Measurements from ENCODE around the gene NAALADL2.
"Not testable (repeated sequence)": the region's sequence is repeated elsewhere in the genome, so short reads cannot be mapped to it uniquely, and the experiment has no call there.

Gene NAALADL2

DNA sequence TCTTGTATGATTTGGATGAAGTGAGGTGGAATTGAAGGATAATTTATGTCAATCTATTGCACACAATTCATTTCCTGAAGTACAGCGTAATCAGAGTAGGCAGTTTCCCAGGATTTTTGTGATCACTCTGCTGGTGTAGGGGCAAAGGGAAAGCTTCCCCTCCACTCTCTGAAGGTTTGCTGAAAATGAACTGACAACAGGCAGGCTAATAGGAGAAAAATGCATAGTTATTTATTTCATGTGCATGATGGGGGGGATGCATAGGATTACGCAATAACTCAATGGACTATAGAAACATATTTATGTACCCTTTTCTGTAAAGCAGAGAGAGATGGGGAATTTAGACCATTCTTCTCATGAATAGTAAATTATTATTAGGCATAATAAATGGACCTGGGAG lies 872.9 kb downstream of the NAALADL2 start:
- no peak for DNase-seq

DNA sequence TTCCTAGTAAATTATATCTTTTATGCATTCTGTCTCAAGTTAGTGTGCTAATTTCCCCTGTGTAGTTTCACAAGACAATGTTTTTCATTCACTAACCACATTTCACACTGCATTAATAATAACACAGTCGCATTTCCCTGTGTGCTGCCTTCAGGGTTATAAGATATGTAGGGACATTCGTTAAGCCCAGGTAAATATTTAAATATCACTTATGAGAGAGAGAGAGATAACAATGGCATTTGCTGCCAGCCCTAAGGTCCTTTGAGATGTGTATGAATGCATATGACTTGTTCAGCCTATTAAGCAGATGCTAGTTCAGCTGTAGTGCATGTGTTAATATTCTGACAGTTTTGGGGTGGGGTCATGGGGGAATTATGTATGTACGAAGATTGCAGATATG lies 876.7 kb downstream of the NAALADL2 start:
- no peak for DNase-seq

DNA sequence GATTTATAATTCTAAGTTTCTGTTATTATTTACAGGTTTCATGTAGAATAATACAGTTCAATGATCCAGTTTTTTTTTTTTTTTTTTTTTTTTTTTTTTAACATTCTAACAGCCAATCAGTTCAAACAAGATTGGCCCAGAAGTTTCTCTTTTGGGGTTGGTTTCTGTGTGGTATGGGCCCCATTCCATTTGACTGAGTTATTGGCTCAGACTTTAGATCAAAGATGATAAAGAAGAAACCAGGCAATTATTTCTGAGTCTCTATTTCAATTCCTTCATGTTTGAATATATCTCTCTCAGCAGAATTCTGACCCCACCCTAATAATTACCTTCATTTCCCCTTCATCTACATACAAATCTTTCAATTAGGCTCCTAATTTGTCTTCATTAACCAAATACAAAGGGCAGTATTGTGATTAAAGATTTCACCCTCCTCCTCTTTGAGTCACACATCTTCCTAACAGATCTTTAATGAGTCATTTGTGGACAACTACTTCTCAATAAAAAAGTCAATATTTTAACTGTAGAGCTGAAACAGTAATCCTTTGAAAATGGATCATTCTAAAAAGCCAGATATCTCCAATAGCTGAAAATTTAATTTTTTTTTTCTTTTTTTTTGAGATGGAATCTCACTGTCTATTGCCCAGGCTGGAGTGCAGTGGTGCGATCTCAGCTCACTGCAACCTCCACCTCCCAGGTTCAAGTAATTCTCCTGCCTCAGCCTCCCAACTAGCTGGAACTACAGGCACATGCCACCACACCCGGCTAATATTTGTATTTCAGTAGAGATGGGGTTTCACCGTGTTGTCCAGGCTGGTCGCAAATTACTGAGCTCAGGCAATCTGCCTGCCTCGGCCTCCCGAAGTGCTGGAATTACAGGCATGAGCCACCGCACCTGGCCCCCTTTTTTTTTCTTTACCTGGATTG lies 878.8 kb downstream of the NAALADL2 start:
- DNase-seq: no peak

DNA sequence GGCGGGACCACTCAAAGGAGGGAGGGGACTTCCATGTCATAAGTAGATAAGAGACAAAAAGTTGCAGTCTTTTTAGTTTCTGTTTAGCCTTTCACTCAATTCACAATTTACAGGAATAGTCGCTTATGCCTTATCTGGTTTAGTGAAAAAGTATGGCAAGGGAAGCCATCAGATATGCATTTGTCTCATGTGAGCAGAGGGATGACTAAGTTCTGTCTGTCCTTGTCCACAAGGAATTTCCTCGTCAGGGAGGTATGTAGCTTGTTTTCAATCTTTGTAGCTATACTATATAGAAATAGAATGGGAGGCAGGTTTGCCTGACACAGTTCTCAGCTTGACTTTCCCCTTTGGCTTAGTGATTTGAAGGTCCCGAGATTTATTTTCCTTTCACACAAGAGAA lies 882.8 kb downstream of the NAALADL2 start:
- no peak for DNase-seq

DNA sequence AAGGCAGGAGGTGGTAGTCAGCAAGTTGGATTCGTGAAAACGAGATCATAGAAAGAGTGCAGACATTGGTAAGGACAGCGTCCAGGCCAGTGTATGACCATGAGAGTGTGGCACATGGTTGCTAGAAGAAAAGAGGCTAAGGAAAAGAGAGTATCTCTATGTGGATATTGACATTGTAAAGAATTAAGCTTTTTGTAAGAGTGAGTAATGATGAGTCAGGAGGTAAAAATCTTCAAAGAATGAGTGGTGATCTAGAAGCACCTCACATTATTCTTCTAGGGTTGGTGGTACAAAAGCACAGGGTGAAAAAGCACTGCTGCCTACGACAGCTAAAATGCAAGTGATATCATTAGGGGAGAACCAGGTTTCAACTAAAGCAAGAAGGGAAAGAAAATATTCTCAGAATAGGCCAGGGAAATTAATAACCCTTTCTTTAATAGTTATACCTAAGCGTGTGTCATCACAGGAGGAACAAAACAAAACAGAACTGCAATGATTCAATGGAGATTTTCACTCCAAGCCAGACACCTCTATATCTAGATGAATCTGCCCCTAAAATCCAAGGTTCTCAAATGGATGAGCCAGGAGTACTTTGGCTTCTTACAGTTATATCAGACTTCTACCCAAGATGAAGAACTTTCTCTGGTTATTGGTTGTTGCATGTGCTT lies 884.7 kb downstream of the NAALADL2 start:
- DNase-seq: no peak

DNA sequence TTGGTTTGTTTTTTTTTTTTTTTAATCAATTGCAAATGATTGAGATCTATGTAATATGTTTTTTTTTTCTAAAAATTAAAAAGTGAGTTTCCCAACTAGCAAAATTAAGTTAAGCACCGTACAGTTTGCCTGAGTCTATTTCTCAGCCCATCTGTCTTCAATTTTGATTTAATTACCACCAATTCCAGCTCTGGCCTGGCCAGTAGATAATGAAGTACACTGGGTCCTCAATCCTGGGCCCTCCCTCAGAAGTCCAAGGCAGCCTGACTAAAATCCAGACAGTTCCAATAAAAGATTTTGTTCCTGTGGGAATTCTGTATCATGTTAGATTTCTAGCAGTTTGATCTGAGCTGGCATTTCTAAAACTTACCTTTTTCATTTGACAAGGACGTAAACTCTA lies 887.2 kb downstream of the NAALADL2 start:
- no peak for DNase-seq

DNA sequence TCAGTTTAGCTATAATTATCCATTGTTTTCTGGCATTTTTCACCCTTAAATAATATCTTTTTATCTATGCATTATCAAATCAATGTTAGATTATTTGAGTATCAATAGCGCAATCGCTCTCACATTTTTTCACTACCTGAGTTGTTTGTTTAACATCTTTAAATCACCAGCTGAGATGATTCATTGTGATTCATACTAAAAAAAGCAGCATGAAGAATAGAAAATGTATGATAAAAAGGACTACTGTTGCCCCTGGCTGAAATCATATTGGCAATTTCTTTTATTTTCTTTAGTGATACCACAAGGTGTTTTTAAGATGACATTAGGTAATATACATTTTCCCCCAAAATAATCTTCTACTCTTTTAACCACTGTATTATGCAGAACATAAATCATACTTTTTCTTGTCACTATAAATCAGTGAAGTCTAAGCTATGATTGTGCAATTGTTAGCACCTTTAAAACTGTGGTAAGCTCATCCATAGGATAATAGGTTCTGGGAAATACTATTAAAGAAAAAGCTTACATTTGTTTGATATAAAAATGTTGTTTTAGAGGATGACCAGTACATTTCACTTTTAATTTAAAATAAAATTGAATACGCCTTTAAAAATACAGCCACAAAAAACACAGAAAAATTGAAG lies 889.1 kb downstream of the NAALADL2 start:
- DNase-seq: no peak

DNA sequence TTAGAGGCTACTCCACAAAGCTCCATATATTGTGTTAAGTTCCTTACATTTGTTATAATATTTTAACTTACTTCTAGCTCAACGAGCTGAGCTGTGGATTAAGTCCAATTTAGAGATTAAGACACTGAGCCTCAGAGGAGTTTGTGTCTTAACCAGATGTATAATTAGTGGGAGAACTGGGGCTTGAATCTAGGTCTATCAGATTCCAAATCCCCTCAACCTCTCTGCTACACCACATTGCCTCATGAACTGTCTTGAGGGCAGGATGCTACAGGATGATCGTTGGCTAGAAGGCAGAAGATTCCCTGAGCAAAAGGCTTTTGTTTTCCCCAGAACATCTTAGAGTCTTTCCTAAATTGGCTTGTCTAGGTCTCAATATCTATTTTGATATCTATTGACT lies 890.8 kb downstream of the NAALADL2 start:
- DNase-seq: no peak

DNA sequence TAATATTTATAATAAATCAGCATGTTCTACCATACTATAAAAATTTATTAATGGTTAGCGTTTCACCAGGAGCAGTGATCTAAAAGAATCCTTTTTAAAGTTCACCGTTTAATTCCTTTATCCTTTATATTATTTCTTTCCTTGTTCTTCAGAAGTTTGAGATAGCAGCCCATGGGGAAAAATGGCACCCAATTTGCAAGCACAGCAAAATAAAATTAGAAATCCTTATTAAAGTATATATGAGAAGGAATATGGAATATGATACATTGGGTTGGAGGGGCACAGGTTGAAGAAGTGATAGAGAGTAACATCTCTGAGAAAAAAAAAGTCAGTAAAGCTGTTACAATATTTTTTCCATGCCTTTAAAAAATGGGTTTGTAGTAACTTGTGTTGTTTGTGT lies 892.0 kb downstream of the NAALADL2 start:
- DNase-seq: no peak

DNA sequence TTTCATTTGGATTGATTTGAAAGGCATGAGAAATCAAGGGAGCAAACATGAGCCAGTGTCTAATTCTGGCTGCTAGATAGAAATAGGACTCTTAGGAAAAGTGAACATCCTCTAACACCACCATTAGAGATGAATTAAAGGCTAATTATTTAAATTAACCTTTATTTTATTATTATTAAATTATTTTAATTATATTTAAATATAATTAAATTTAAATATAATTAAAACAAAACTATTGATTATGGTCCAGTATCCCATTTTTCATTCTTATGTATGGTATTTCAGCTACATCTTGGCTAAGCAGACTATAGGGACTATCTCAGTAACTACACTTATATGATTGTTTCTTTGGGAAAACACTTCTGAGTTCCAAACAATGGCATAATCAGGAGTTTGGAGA lies 904.8 kb downstream of the NAALADL2 start:
- DNase-seq: no peak

DNA sequence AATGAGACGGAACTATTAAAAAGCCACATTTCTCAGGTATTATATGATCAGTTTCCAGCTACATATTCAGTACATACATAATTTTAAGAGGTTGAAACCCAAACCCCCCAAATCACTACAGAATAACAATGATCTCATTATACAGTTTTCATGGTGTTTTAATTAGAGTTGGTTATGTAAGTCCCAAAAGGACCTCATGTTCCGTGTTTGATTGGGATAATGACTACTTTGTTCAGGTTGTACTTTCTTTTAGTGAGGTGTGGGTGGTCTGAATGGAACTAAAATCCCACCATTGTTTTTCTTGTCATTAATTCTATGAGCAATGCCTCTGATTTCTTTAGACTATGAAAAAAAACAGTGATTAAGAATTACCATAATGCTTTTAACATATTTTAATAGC lies 905.6 kb downstream of the NAALADL2 start:
- no peak for DNase-seq

DNA sequence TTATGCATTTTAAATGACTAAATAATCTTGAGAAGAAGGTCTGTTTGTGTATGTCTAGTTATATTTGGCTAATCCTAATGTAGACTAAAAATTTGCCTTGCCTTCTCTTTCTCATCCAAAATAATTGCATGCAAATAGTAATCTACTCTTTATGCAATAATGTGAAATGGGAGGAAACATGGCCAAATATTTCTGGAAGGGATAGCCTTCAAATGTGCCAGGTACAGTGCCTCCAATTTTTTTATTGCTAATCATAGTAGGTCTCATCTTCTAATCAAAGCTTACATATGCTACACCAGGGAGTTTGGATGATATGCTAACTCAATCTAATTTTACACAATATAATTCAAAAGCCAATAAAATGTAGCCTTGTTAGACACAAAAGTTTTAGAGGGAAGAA lies 911.3 kb downstream of the NAALADL2 start:
- DNase-seq: no peak

DNA sequence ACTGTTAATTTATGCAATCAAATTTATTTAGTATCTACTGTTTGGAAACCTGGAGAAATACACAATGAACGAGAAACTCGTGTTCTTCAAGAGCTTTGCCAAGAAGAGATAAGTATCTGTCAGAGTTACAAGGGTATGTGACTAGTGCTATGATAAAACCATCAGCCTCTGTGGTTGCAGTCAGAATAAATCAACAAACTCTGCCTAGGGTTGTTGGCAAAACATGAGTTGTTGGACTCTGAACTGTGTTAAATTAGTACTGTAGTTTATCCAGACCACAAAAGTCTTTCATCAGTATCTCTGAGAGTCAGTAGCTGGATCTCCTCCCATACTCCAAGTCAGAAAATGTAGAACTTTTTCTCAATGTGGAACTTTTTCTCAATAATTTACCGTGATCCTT lies 918.4 kb downstream of the NAALADL2 start:
- DNase-seq: no peak

DNA sequence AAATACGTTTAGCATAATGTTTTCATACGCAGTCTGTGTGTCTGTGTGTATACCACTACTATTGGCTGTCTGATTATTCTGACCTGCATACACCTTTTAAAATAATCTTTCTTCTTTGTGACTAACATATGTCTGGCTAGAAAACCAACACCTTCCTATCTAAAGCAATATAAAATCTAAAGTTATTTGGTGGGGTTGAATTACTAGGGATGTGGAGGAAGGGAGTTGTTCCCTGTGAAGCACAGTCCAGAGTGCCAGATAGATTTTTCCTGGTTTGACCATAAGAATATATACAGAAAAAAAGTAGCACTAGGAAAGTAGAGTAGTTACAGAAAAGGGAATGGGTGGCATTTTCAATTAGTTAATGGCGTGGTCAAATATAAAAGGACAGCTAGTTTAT lies 918.8 kb downstream of the NAALADL2 start:
- no peak for DNase-seq

DNA sequence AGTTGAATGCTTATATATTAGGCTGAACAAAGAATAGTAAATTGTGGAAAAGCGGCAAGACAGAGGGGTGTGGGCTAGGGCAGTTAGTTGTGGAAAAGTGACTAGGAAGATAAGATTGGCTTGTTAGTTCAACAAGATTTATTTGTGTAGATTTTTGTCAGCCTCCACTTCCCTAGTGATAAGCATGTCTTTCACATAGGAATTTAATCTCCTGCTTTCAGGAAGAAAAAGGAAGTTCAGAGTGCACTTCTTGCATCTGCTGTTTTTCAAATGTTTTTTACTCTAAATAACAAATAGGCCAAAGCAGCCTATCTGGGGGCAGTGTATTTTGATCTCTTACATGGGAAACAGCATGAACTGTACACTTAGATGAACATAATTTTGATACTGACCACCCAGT lies 919.9 kb downstream of the NAALADL2 start:
- DNase-seq: no peak

DNA sequence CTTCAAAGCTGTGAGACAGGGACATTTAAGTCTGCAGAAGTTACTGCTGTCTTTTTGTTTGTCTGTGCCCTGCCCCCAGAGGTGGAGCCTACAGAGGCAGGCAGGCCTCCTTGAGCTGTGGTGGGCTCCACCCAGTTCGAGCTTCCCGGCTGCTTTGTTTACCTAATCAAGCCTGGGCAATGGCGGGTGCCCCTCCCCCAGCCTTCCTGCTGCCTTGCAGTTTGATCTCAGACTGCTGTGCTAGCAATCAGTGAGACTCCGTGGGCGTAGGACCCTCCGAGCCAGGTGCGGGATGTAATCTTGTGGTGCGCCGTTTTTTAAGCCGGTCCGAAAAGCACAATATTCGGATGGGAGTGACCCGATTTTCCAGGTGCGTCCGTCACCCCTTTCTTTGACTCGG lies 928.0 kb downstream of the NAALADL2 start:
- not testable (repeated sequence) for DNase-seq

DNA sequence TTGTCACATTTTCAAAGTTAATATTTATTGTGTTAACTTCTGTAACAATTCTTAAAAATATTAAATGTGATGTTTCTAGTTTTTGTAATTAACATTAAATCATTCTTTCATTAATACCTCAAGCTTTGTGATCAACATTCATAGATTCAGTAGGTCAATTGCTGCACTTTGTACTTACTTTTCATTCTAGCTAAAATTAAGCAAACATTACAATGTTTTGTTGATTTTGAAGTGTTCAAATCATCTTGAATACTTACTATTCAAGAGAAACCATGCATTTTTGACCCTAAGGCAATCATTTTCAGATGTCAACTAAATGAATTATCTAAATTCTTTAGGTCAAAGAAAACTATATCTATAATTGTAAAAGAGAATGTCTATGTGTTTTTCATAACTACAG lies 933.1 kb downstream of the NAALADL2 start:
- DNase-seq: no peak

DNA sequence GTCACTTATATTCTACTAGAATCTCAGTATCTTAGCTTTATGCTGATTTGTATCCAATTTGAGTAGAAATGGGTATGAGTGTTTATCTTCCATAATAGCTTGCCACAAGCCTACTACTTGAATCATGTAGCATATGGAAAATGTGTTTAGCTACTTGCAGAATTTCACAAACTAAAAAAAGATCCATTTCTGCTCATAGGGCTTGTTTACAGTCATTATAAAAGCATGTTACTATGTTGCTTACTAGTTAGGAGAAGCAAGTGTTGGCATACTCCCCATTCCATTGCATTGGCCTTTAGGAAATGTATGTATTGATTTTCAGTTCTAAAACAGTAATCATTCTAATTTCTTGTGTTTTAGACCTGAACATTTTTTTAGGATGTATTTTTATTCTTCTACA lies 939.2 kb downstream of the NAALADL2 start:
- DNase-seq: no peak

DNA sequence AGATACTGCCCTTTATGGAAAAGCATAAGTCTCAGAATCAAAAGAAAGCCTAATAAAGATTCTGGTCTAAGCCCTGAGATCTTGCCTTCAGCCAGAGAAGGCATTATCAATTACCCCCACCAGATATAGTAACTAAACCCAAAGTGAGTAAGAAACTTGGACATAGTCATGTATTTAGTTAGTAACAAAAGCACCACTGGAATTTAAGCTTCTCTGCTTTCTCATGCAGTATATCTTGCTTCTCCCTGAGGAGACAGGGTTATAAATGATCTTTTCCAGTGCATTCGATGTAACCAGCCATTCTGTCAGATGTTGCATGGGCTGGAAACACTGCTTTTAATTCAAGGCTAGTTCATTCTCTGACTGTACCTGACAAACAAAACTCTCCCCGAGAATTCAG lies 946.7 kb downstream of the NAALADL2 start:
- DNase-seq: no peak

DNA sequence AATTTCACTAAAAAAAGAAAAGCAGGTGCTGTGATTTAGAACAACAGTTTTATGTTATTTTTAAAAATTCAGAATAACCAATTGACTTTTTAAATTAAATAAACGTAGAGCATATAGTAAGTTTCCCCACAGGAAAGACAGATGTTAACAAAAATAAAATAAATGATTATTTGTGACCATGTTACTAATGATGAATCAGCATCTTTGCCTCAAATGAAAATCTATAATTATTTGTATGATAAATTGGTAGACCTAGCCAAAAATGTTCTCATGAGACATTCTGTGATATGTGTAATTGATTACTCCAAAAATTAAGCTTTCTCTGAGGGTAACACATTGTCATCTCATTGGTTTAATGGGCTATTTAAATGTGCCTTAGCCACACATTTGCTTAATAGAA lies 948.0 kb downstream of the NAALADL2 start:
- DNase-seq: no peak

DNA sequence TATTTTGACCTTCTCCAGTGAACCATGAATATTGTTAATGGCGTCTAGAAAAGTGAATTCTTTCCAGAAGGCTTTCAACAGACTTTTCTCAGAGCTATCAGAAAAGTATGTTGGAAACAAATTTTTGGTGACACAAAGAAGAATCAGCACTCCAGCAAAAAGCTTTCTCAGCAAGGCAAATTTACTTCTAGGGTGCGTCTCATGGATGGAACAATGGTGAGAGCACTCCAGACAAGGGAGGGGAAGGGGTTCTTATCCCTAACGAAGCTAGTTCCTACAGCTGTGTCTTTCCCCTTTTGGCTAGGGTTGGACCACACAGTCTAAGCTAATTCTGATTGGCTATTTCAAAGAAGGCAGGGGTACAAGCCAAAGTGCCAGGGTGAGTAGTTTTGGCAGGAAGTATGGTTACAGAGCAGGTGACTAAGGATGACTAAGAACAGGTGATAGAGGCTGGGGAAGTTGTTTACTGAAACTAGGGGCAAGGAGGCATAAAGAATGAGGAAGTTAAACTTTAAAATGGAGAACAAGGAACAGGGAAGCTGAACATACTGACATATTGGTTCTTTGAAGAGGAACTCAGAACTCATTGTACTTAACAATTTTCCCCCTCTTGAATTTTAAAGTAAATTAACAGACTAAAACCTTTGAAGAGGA lies 959.8 kb downstream of the NAALADL2 start:
- no peak for DNase-seq

DNA sequence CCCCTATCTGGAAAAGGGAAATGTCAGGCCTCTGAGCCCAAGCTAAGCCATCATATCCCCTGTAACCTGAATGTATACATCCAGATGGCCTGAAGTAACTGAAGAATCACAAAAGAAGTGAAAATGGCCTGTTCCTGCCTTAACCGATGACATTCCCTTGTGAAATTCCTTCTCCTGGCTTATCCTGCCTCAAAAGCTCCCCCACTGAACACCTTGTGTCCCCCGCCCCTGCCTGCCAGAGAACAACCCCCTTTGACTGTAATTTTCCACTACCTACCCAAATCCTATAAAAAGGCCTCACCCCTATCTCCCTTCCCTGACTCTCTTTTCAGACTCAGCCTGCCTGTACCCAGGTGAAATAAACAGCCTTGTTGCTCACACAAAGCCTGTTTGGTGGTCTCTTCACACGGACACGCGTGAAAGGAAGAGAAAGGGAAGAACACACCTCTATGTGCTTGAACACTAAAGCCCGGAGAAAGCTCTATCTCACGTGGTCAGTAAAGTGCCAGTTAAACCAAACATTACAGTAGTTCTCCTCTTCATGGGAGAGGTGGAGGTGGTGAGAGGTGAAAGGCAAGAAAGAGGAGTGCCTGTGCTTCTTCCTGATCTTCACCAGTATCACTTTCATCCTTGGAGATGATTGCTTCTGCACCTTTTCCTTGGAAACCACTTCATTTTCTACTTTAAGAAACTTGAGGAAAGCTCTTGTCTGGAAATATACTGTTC lies 963.8 kb downstream of the NAALADL2 start:
- not testable (repeated sequence) for DNase-seq

Measured in islet precursor cell (in vitro differentiated cells).